ENCODE results near the gene SPP1. TPM values are rescaled to one million over a fixed set of nuclear protein-coding genes. Genes with fewer than 3 reads are reported as not detected.

SPP1 gene
- total and polyA plus RNA-seq, 10 of the 15 experiments (the other 5 are each of a cell fraction or from before 2014, with no cell fraction given), result 0.05 to 1.1 (median 0.39) TPM; not detected in 6

DNA sequence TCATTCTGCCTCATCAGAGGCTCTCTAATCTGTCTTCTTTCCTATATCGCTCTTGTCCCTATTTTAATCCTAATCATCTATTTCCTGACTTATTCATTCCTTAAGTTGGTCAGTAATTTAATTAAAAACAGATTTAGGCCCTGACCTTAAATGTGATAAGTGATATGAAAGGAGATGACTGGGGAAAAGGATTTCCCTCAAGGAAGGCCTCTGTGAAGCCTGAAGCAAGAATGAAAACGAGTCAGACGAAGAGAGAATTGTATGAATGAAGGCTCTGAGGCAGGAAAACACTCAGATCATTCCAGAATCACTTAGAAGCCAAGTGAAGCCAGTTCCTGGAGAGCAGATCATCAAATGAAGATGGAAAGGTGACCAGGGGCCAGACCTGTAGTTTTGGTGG lies 54.0 kb downstream of the SPP1 start (continued):
- TF ChIP-seq, protein P1, sequence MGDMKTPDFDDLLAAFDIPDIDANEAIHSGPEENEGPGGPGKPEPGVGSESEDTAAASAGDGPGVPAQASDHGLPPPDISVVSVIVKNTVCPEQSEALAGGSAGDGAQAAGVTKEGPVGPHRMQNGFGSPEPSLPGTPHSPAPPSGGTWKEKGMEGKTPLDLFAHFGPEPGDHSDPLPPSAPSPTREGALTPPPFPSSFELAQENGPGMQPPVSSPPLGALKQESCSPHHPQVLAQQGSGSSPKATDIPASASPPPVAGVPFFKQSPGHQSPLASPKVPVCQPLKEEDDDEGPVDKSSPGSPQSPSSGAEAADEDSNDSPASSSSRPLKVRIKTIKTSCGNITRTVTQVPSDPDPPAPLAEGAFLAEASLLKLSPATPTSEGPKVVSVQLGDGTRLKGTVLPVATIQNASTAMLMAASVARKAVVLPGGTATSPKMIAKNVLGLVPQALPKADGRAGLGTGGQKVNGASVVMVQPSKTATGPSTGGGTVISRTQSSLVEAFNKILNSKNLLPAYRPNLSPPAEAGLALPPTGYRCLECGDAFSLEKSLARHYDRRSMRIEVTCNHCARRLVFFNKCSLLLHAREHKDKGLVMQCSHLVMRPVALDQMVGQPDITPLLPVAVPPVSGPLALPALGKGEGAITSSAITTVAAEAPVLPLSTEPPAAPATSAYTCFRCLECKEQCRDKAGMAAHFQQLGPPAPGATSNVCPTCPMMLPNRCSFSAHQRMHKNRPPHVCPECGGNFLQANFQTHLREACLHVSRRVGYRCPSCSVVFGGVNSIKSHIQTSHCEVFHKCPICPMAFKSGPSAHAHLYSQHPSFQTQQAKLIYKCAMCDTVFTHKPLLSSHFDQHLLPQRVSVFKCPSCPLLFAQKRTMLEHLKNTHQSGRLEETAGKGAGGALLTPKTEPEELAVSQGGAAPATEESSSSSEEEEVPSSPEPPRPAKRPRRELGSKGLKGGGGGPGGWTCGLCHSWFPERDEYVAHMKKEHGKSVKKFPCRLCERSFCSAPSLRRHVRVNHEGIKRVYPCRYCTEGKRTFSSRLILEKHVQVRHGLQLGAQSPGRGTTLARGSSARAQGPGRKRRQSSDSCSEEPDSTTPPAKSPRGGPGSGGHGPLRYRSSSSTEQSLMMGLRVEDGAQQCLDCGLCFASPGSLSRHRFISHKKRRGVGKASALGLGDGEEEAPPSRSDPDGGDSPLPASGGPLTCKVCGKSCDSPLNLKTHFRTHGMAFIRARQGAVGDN (IDR thresholded peaks at IDR 0.05), result no peak
- TF ChIP-seq BCL11A (IDR thresholded peaks at IDR 0.05; ENCODE audit: low read depth, low read length) (no peak), PAX8 (IDR thresholded peaks at IDR 0.05) (no peak), FOS (IDR thresholded peaks at IDR 0.05; ENCODE audit: borderline replicate concordance, extremely low read depth, insufficient read length) (no peak)

DNA sequence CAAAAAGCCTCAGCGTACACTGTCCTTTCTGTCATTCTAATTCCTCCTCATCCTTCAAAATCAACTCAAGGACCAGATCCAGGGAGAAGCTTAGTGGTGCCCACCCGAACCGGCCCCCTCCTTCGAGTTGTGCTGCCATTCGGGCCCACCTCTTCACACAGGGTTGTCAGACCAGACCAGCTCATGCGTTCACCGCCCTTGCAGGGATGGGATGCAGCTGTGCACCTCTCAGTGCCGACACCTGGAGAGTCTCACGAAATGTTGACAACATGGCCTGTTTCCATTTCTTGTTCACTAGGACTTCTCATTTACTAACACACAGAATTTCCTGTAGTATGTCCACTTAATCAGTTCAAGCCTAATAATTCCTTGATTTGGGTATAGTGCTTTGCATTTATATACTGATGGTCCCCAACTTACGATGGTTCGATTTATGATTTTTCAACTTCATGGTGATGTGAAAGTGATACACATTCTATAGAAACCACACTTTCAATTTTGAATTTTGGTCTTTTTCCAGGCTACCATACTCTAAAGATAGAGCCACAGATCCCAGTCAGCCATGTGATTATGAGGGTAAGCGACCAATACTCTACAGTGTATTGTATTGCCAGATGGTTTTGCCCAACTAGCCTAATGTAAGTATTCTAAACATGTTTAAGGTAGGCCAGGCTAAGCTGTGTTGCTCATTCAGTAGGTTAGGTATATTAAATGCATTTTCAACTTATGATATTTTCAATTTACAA lies 55.2 kb downstream of the SPP1 start:
- Histone ChIP-seq H3K4me1 (ENCODE audit: control insufficient read depth, insufficient read depth, low read length) (no peaks in the 10 kb centered on the region), H3K27me3 (replicated peaks in 1 of 2; ENCODE audit: control insufficient read depth in 2 of 2, insufficient read depth in 2 of 2, low read length in 1 of 2) (no peaks in the 10 kb centered on the region), H3K9me3 (replicated peaks; ENCODE audit: control insufficient read depth, insufficient read depth, low read length) (peaks cover 1% of the 10 kb centered on the region; the same call in 2 of the 3 replicates), H3K36me3 (ENCODE audit: control insufficient read depth in 2 of 2, insufficient read depth in 2 of 2, low read length in 1 of 2) (no peaks in the 10 kb centered on the region), H3K9ac (ENCODE audit: control insufficient read depth, insufficient read depth, low read length) (no peak overlapping the region), H4K20me1 (ENCODE audit: control insufficient read depth, insufficient read depth) (no peaks in the 10 kb centered on the region), H3K79me2 (ENCODE audit: control insufficient read depth, insufficient read depth, low read length) (no peaks in the 10 kb centered on the region), H3K4me3 (no peak overlapping the region), H3K4me2 (ENCODE audit: control insufficient read depth, insufficient read depth) (no peak overlapping the region), H3K27ac (ENCODE audit: control insufficient read depth, insufficient read depth) (no peak overlapping the region), H2AFZ (ENCODE audit: control insufficient read depth, low read depth, low read length) (no peak overlapping the region)
- RAD21 ChIA-PET (ENCODE audit: unreplicated experiment), result interaction anchor here (1.2 kb wide), 1 partner anchor 181 kb away, joined by 4 read pairs; no protein-coding TSS in a partner anchor
- no TSS peak for BruUV-seq (replicated peaks)
- WGBS (ENCODE audit: insufficient coverage, insufficient replicate concordance, low lambda C conversion rate, missing lambda C conversion rate), result 90% methylated on average over 12 of the region's 12 CpGs
- DNase-seq (ENCODE audit: low read depth, low spot score) (no peak), FAIRE-seq (no peak), ATAC-seq (no peak)
- TF ChIP-seq TCF7 (IDR thresholded peaks at IDR 0.05; ENCODE audit: borderline replicate concordance) (no peak), EED (IDR thresholded peaks at IDR 0.05; ENCODE audit: low read depth) (no peak), NFXL1 (IDR thresholded peaks at IDR 0.05; ENCODE audit: borderline replicate concordance) (no peak), SIX5 (IDR thresholded peaks at IDR 0.05; ENCODE audit: low read depth, low read length, severe bottlenecking) (no peak), RAD21 (IDR thresholded peaks at IDR 0.05; ENCODE audit: insufficient read depth, low read depth, low read length) (no peak), HDAC6 (IDR thresholded peaks at IDR 0.05; ENCODE audit: unreplicated experiment) (no peak), POLR2AphosphoS2 (IDR thresholded peaks at IDR 0.05; ENCODE audit: low read depth, low read length) (no peak), STAT1 (conservative IDR thresholded peaks at IDR 0.05) (no peak)
- TF ChIP-seq, protein P2, sequence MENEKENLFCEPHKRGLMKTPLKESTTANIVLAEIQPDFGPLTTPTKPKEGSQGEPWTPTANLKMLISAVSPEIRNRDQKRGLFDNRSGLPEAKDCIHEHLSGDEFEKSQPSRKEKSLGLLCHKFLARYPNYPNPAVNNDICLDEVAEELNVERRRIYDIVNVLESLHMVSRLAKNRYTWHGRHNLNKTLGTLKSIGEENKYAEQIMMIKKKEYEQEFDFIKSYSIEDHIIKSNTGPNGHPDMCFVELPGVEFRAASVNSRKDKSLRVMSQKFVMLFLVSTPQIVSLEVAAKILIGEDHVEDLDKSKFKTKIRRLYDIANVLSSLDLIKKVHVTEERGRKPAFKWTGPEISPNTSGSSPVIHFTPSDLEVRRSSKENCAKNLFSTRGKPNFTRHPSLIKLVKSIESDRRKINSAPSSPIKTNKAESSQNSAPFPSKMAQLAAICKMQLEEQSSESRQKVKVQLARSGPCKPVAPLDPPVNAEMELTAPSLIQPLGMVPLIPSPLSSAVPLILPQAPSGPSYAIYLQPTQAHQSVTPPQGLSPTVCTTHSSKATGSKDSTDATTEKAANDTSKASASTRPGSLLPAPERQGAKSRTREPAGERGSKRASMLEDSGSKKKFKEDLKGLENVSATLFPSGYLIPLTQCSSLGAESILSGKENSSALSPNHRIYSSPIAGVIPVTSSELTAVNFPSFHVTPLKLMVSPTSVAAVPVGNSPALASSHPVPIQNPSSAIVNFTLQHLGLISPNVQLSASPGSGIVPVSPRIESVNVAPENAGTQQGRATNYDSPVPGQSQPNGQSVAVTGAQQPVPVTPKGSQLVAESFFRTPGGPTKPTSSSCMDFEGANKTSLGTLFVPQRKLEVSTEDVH (IDR thresholded peaks at IDR 0.05; ENCODE audit: low read depth, partially characterized antibody), result no peak
- CTCF ChIA-PET, result interaction anchor here (0.6 to 5.2 kb wide), 6 partner anchors 8 to 188 kb away, joined by 3 to 159 read pairs (median 5); no protein-coding TSS in a partner anchor
- intact Hi-C loops (cut with micrococcal nuclease; ENCODE audit: unreplicated experiment) (loop anchor here (10.0 kb wide), 2 partner anchors 334 to 1114 kb away; no protein-coding TSS in a partner anchor), in situ Hi-C loops (cut with MboI) (loop anchor here (5.0 kb wide), 2 partner anchors 182 to 487 kb away; no protein-coding TSS in a partner anchor)
- POLR2A ChIA-PET, result no interaction called here
- SMC1A ChIA-PET (ENCODE audit: uncharacterized antibody, unreplicated experiment), result interaction anchor here (0.6 to 1.5 kb wide), 3 partner anchors 10 to 181 kb away, joined by 3 to 6 read pairs (median 3); no protein-coding TSS in a partner anchor

All from GM12878 (cell line).